ENCODE results near the gene SEC63. TPM values are rescaled to one million over a fixed set of nuclear protein-coding genes. Genes with fewer than 3 reads are reported as not detected.

Gene SEC63
- total and polyA plus RNA-seq, 12 donors: 23.8 to 190 (median 64.1) TPM

DNA sequence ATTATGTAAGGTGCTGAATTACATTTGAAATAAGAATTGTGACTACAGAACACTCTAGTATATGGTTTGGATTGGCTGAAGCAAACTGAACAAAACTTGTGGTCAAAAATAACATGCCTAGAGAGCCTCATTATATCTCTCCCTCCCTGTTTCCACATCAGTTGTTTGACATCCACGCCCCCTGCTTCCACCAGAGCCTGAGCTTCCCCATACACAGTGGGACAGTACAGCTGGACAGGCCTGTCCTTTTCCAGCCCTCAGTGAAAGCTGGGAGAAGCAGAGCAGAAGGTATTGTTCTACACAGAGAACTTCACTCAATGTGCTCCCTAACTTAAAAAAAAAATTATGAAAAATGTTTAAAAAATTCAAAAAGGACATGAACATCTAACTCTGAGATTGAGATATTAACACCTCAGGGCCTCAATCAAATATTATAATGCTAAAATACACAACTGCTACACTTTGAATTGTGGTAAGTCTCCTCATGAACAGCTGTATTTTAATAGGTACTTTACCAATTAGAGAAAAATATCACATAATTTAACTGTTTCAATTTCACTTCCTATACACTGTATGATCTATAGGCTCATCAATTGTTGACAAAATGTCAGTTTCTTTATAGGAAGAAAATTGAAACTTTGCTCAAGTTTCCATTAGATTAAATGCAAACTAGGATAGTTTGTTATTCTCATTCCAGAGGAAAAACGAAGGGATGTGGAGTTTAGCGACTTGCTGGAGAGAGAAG lies 89.0 kb downstream of the SEC63 start:
- H3K4me3 ChIP-seq: no peak overlapping the region
- H3K9me3 ChIP-seq (replicated peaks in 1 of 3): no peaks in the 10 kb centered on the region
- DNase-seq: no peak
- intact Hi-C loops (cut with DNase I): no loop called here
- WGBS, 4 donors: 54 to 63% (median 61%) methylated on average over 3 of the region's 3 CpGs
- peaks cover 0 to 12% of the 10 kb centered on the region in 2 donors for H3K36me3 ChIP-seq (replicated peaks in 1 of 2)
- TF ChIP-seq, protein P1, sequence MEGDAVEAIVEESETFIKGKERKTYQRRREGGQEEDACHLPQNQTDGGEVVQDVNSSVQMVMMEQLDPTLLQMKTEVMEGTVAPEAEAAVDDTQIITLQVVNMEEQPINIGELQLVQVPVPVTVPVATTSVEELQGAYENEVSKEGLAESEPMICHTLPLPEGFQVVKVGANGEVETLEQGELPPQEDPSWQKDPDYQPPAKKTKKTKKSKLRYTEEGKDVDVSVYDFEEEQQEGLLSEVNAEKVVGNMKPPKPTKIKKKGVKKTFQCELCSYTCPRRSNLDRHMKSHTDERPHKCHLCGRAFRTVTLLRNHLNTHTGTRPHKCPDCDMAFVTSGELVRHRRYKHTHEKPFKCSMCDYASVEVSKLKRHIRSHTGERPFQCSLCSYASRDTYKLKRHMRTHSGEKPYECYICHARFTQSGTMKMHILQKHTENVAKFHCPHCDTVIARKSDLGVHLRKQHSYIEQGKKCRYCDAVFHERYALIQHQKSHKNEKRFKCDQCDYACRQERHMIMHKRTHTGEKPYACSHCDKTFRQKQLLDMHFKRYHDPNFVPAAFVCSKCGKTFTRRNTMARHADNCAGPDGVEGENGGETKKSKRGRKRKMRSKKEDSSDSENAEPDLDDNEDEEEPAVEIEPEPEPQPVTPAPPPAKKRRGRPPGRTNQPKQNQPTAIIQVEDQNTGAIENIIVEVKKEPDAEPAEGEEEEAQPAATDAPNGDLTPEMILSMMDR (IDR thresholded peaks at IDR 0.05): no peak
- TF ChIP-seq POLR2A (IDR thresholded peaks at IDR 0.05): no peak
- H3K27ac ChIP-seq: no peak overlapping the region
- H3K27me3 ChIP-seq: no peaks in the 10 kb centered on the region
- H3K4me1 ChIP-seq (replicated peaks in 1 of 2): peaks cover 0 to 8% of the 10 kb centered on the region in 2 donors

DNA sequence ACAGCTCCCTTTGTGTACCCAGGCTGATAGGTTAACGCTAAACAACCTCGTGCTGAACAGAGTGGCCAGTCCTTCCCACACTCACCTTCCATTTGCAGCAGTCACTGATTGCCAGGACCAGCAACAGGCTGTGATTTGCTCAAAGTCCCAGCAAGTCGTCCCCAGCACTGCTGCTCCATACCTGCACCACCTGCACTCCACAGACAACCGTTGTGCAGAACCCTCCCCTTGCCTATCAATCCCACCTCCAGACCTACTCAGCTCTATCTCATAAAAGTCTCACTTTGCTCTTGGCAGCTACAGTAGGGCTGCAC lies 90.7 kb downstream of the SEC63 start:
- 26 to 31% (median 29%) methylated on average over 4 of the region's 4 CpGs for WGBS, 4 donors

DNA sequence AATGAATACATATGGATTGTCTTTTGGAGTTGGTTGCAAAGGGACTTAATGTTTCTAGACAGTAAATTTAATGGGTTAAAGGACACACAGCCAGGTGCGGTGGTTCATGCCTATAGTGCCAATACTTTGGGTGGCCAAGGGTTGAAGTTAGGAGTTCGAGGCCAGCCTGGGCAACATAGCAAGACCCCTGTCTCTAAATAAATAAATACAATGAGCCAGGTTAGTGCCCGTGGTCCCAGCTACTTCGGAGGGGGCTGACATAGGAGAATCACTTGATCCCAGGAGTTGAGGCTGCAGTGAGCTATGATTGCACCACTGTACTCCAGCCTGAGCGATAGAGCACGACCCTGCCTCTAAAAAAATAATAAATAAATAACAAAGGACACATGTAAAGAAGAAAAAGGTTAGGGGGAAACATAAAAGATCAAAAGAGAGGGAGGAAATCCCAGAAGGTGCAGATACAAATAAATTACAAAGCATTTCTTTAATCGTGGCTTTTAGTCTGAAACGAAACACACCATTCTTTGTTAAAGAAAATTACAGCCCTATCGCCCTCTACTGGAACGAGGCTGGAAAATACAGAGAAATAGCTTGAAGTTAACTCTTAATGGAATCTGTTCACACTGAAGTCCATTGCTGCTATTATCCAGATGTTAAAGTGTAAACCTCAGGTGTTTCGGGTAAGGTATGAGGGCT lies 91.3 kb downstream of the SEC63 start:
- WGBS, 4 donors: 49 to 53% (median 52%) methylated on average over 11 of the region's 11 CpGs
- no peak for TF ChIP-seq POLR2A (IDR thresholded peaks at IDR 0.05)
- TF ChIP-seq, protein P1 (IDR thresholded peaks at IDR 0.05): peak; percentile 22 to 53 (median 40)
- Histone ChIP-seq H3K4me1 (replicated peaks in 1 of 2) (no peaks in the 10 kb centered on the region), H3K27me3 (no peaks in the 10 kb centered on the region), H3K4me3 (no peak overlapping the region), H3K36me3 (replicated peaks in 1 of 2) (peaks cover 0 to 12% of the 10 kb centered on the region in 2 donors), H3K27ac (no peak overlapping the region), H3K9me3 (replicated peaks in 1 of 3) (no peaks in the 10 kb centered on the region)
- intact Hi-C loops (cut with DNase I): no loop called here
- peak in 1 of 7 donors; percentile 20 for DNase-seq

More for the DNA sequence above, 90.7 kb downstream of the SEC63 start:
- no peak overlapping the region for H3K27ac ChIP-seq
- intact Hi-C loops (cut with DNase I): no loop called here
- no peaks in the 10 kb centered on the region for H3K4me1 ChIP-seq (replicated peaks in 1 of 2)
- no peaks in the 10 kb centered on the region for H3K27me3 ChIP-seq
- no peaks in the 10 kb centered on the region for H3K9me3 ChIP-seq (replicated peaks in 1 of 3)
- H3K36me3 ChIP-seq (replicated peaks in 1 of 2): peaks cover 0 to 12% of the 10 kb centered on the region in 2 donors
- no peak for TF ChIP-seq POLR2A (IDR thresholded peaks at IDR 0.05)
- TF ChIP-seq, protein P1 (IDR thresholded peaks at IDR 0.05): no peak
- DNase-seq: no peak
- H3K4me3 ChIP-seq: no peak overlapping the region

DNA sequence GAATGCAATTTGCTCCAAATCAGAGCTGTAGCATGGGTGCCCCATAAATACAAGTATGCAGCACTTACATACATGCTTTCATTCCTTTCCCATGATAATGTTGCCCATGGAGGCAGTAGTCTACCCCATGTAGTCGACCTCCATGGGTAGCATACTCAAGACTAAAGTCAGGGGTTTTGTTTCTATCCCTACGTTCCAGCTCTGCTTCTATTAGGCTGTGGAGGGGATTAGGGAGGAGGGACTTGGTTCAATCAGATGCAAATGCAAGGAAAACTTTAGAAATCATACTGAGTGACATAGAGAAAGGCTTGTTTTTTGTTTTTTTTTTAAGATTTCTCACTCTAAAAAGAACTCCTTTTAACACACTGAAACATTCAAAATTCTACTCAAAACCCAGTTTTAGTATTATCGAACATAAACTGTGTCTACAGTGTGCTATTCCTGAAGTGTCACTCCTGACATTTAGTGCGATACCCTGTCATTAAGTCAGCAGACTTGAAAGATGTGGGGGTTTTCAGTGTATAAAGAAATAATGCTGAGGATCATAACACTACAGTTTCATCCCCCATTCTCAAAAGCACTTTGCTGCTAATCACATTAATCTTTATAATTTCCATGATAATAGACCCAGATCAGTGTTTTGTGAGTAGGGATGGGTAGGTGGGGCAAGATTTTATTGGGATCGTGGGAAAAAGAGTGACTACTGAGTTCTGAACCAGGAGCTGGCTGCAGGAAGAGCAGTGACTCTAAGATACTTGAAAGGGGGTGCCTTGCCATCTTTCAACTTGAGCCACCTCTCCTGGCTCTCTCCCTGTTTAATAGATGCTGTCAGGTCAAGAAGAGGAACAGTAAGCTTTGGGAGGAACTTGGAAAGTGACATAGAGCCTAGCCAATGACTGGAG lies 93.5 kb downstream of the SEC63 start:
- TF ChIP-seq, protein P1 (IDR thresholded peaks at IDR 0.05): no peak
- TF ChIP-seq POLR2A (IDR thresholded peaks at IDR 0.05): no peak
- no peaks in the 10 kb centered on the region for H3K9me3 ChIP-seq (replicated peaks in 1 of 3)
- no peaks in the 10 kb centered on the region for H3K36me3 ChIP-seq (replicated peaks in 1 of 2)
- intact Hi-C loops (cut with DNase I): no loop called here
- no peaks in the 10 kb centered on the region for H3K4me1 ChIP-seq (replicated peaks in 1 of 2)
- no peak overlapping the region for H3K4me3 ChIP-seq
- 70 to 76% (median 73%) methylated on average over 5 of the region's 5 CpGs for WGBS, 4 donors
- DNase-seq: no peak
- no peak overlapping the region for H3K27ac ChIP-seq
- H3K27me3 ChIP-seq: no peaks in the 10 kb centered on the region

Data from adrenal gland (tissue), 12 donors.